Measurements from ENCODE around the gene NAAA. TPM values are rescaled to one million over a fixed set of nuclear protein-coding genes. Genes with fewer than 3 reads are reported as not detected.

The NAAA gene
- total RNA-seq, 1 experiment from 2014 or later: 2.7 TPM

DNA sequence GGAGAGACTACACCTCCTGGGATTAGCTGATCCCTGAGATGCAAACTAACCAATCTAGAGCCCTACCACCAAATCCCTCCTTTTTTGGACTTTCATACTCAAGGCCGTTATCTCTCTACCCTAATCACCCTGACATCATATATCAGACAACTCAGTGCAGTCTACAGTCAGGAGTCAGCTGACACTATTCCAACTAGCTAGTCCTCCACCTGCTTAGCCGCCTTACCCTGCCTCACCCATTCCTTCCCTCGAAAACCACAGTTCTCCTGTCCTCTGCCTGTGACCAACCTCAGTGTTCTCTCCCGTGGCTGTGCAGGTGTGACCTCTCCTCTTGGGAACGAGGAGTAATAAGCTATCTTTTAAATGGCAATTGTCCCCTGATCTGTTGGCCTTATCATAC lies 36.7 kb downstream of the NAAA start:
- Histone ChIP-seq H3K4me1 (ENCODE audit: insufficient read depth, low read length) (no peaks in the 10 kb centered on the region), H4K5ac (ENCODE audit: insufficient read length, low read depth, low read length) (no peak overlapping the region), H2BK12ac (ENCODE audit: insufficient read length, low read depth, low read length) (no peak overlapping the region), H3K4ac (ENCODE audit: low read depth, low read length) (no peak overlapping the region), H2BK5ac (ENCODE audit: insufficient read length, low read length) (no peak overlapping the region), H3K27me3 (ENCODE audit: insufficient read depth, low read length) (no peaks in the 10 kb centered on the region), H3K9ac (ENCODE audit: extremely low read depth, insufficient read length, low read length) (no peak overlapping the region), H3K18ac (ENCODE audit: insufficient read length, low read depth, low read length) (no peak overlapping the region), H3K9me3 (ENCODE audit: control insufficient read depth, low read depth, low read length) (no peaks in the 10 kb centered on the region), H3K23ac (ENCODE audit: insufficient read length, low read depth, low read length) (no peak overlapping the region), H4K20me1 (ENCODE audit: control insufficient read depth, insufficient read depth, insufficient read length) (no peaks in the 10 kb centered on the region), H3K23me2 (ENCODE audit: insufficient read length, low read depth, low read length, poor library complexity, severe bottlenecking) (no peaks in the 10 kb centered on the region), H2BK15ac (ENCODE audit: low read depth, low read length) (no peak overlapping the region), H3K4me2 (ENCODE audit: insufficient read depth, insufficient read length, low read length) (no peak overlapping the region), H2AFZ (ENCODE audit: low read length) (no peak overlapping the region), H3K14ac (ENCODE audit: insufficient read depth, low read length) (no peak overlapping the region), H3K79me1 (ENCODE audit: insufficient read depth, low read depth, low read length, poor library complexity, severe bottlenecking) (no peaks in the 10 kb centered on the region), H3K56ac (ENCODE audit: insufficient read length, low read depth, low read length) (no peak overlapping the region), H4K91ac (ENCODE audit: insufficient read length, low read depth, low read length) (no peak overlapping the region), H4K8ac (replicated peaks; ENCODE audit: insufficient read length, low read depth, low read length) (no peak overlapping the region), H3K27ac (ENCODE audit: insufficient read length, low read depth, low read length) (no peak overlapping the region), H3T11ph (ENCODE audit: low read length) (no peak overlapping the region), H2BK20ac (ENCODE audit: low read depth, low read length, poor library complexity, severe bottlenecking) (no peak overlapping the region), H3K79me2 (ENCODE audit: insufficient read depth, low read length) (no peaks in the 10 kb centered on the region), H2AK5ac (ENCODE audit: insufficient read length, low read length) (no peak overlapping the region), H2BK120ac (ENCODE audit: low read depth, low read length, poor library complexity, severe bottlenecking) (no peak overlapping the region)
- no peaks in the 10 kb centered on the region; the same call in 1 of the 2 replicates for H3K27me3 Mint-ChIP-seq (ENCODE audit: low read depth)
- TF ChIP-seq, protein P1, sequence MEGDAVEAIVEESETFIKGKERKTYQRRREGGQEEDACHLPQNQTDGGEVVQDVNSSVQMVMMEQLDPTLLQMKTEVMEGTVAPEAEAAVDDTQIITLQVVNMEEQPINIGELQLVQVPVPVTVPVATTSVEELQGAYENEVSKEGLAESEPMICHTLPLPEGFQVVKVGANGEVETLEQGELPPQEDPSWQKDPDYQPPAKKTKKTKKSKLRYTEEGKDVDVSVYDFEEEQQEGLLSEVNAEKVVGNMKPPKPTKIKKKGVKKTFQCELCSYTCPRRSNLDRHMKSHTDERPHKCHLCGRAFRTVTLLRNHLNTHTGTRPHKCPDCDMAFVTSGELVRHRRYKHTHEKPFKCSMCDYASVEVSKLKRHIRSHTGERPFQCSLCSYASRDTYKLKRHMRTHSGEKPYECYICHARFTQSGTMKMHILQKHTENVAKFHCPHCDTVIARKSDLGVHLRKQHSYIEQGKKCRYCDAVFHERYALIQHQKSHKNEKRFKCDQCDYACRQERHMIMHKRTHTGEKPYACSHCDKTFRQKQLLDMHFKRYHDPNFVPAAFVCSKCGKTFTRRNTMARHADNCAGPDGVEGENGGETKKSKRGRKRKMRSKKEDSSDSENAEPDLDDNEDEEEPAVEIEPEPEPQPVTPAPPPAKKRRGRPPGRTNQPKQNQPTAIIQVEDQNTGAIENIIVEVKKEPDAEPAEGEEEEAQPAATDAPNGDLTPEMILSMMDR (conservative IDR thresholded peaks at IDR 0.05): no peak
- no CpG with 5 or more reads among the region's 5 CpGs for WGBS (ENCODE audit: extremely low coverage, insufficient read length, low lambda C conversion rate)
- H3K36me3 Mint-ChIP-seq (ENCODE audit: insufficient read depth in 1 of 3, low read depth in 3 of 3): peaks cover 2 to 10% (median 4%) of the 10 kb centered on the region in 3 experiments
- peaks cover 8 to 9% of the 10 kb centered on the region in 2 experiments for H3K9me3 Mint-ChIP-seq
- H3K4me1 Mint-ChIP-seq: peaks cover 9 to 13% of the 10 kb centered on the region in 2 experiments
- H3K27ac Mint-ChIP-seq: peak overlapping the region in 1 of 3 experiments; percentile 41; a peak in 2 of 7 replicates
- H3K4me3 Mint-ChIP-seq: no peak overlapping the region
- no peak for DNase-seq
